ENCODE results near the gene LRP2. TPM values are rescaled to one million over a fixed set of nuclear protein-coding genes. Genes with fewer than 3 reads are reported as not detected.

Gene LRP2
- total RNA-seq, 1 donor = under 0.01 TPM

GRCh38 chr2:169240405-169240804, 121.9 kb downstream of the LRP2 start:
- H3K4me3 ChIP-seq (ENCODE audit: low read depth, low read length) = no peak overlapping the region
- no peak for DNase-seq (ENCODE audit: low read depth)
- no peak for TF ChIP-seq CTCF (IDR thresholded peaks at IDR 0.05; ENCODE audit: insufficient read depth, low read depth, low read length)

- no peak for DNase-seq (ENCODE audit: low read depth)
- no peak for TF ChIP-seq CTCF (IDR thresholded peaks at IDR 0.05; ENCODE audit: insufficient read depth, low read depth, low read length)
These were observed 124.4 kb downstream of the LRP2 start for GRCh38 chr2:169237939-169238338.

DNA sequence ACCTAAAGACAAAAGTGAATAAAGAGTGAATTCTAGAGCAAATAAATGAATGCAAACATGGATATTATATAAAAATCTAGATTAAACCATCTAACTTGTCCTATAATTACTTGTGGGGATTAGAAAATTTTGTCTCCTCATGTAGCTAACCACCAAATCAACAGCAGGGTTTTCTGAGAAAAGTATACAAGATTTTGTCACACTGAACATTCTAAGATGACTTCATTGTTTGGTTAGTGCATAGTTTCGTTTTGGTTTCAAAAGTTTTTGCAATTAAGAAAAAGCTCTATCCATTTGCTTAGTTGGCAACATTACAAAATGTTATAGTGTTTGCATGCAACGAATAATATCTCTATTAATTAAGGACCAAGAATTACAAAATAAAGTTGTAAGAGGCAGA, 125.0 kb downstream of the LRP2 start:
- DNase-seq (ENCODE audit: low read depth) = no peak
- H3K4me3 ChIP-seq (ENCODE audit: low read depth, low read length) = no peak overlapping the region
- no peak for TF ChIP-seq CTCF (IDR thresholded peaks at IDR 0.05; ENCODE audit: insufficient read depth, low read depth, low read length)

More at GRCh38 chr2:169237939-169238338, 124.4 kb downstream of the LRP2 start:
- no peak overlapping the region for H3K4me3 ChIP-seq (ENCODE audit: low read depth, low read length)

DNA sequence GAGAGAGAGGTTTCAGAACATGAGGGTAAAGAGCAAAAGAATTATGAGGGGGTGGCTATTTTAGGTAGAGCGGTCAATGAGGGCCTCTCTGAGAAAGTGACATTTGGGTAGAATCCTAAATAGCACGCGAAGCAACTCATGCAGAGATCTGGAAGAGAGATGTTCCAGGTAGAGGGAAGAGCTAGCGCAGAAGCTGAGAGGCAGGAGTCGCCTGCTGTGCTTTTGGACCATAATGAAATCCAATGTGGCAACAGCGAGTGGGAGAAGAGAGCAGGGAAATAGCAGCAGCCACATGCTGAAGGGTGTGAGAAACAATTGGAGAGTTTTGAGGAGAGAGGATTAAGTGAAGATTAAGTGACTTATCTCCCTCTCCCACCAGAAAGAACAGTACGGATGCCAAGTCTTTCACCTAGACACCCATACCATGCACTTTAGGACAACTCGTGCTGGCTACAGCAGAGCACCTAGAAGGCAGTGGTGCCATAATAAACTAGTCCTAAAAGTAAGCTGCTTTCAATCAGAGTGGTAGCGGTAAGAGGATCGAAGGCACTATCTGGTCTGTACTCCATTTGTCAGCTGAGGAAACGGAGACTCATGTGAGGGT, 129.7 kb downstream of the LRP2 start:
- no peak for TF ChIP-seq CTCF (IDR thresholded peaks at IDR 0.05; ENCODE audit: insufficient read depth, low read depth, low read length)
- no peak for DNase-seq (ENCODE audit: low read depth)
- H3K4me3 ChIP-seq (ENCODE audit: low read depth, low read length) = no peak overlapping the region

DNA sequence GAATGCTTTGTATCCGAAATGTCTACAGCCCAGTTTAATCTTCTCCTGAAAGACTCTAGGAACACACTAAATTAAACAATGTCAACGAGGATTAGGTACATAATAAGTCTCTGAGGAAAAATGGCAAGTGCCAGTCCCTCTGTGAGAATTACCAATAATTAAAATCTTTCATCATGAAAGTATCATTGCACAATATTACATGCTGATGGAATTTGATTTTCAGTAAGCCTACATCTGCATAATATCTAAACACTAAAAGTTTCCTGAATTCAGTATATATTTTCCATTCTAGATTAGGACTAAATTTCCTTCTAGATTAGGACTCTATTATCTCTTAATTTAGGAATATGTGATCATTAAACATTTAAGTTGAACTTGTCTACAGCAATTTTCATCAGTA, 132.1 kb downstream of the LRP2 start:
- DNase-seq (ENCODE audit: low read depth) = no peak
- H3K4me3 ChIP-seq (ENCODE audit: low read depth, low read length) = no peak overlapping the region
- TF ChIP-seq CTCF (IDR thresholded peaks at IDR 0.05; ENCODE audit: insufficient read depth, low read depth, low read length) = no peak

DNA sequence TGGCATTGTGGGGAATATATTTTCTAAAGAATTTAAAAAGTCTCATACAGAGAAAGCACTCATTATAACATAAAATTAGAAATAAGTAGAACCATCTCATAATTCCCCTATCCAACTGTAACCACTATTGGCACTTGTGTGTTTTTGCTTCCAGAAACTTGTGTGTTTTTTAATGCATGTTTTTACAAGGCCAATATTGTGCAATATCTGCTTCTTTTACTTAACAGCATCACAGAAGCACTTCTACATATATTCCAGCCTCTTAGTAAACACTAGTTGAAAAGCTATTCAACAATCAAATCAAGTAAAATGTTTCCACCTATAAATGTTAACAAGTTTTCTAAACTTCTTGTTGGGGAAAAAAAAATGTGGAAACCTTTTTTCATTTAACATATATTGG, 132.7 kb downstream of the LRP2 start:
- H3K4me3 ChIP-seq (ENCODE audit: low read depth, low read length) = no peak overlapping the region
- DNase-seq (ENCODE audit: low read depth) = no peak
- no peak for TF ChIP-seq CTCF (IDR thresholded peaks at IDR 0.05; ENCODE audit: insufficient read depth, low read depth, low read length)

DNA sequence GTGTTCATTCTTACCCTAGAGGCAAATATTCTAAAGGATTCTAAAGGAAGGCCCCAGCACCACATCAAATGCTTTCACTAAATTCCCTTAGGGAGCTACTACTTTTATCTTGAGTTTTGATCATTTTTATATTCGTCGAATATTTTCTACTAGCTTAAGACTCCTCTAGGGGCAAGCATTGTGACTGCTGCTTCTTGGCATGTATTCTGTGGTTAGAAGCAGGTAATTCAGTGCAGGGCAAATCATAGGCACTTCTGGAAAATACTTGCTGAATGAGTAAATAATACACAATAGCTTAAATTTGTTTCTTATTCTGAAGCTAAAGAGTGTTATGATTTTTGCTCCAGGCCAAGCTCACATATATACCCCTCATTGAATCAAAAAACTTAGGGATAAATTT, 136.4 kb downstream of the LRP2 start:
- TF ChIP-seq CTCF (IDR thresholded peaks at IDR 0.05; ENCODE audit: insufficient read depth, low read depth, low read length) = no peak
- DNase-seq (ENCODE audit: low read depth) = no peak
- no peak overlapping the region for H3K4me3 ChIP-seq (ENCODE audit: low read depth, low read length)
